HuH-7 (cell line): Measurements from ENCODE around the gene MAP2.

Source experiments
- DNase-seq: peaks from one replicate; pipeline ENCODE4 v3.0.0; 2011; ENCODE audit warnings: low spot score

MAP2 gene

GRCh38 chr2:209719034-209719433, 295.2 kb downstream of the MAP2 start:
- no peak for DNase-seq

- no peak for DNase-seq
Measured at GRCh38 chr2:209721497-209721896, 297.6 kb downstream of the MAP2 start.

GRCh38 chr2:209726311-209726710, 302.5 kb downstream of the MAP2 start:
- no peak for DNase-seq

GRCh38 chr2:209727077-209727476, 303.2 kb downstream of the MAP2 start:
- no peak for DNase-seq

GRCh38 chr2:209734805-209735204, 311.0 kb downstream of the MAP2 start:
- no peak for DNase-seq

GRCh38 chr2:209741953-209742352, 318.1 kb downstream of the MAP2 start:
- no peak for DNase-seq

GRCh38 chr2:209753020-209753419, 329.2 kb downstream of the MAP2 start:
- DNase-seq = no peak

- DNase-seq = no peak
Measured at GRCh38 chr2:209757163-209757562, 333.3 kb downstream of the MAP2 start.

GRCh38 chr2:209761566-209761965, 337.7 kb downstream of the MAP2 start:
- no peak for DNase-seq

- no peak for DNase-seq
Measured at GRCh38 chr2:209762563-209762962, 338.7 kb downstream of the MAP2 start.

- DNase-seq = no peak
Measured at GRCh38 chr2:209763106-209763505, 339.3 kb downstream of the MAP2 start.

- no peak for DNase-seq
Measured at GRCh38 chr2:209766613-209767012, 342.8 kb downstream of the MAP2 start.

- no peak for DNase-seq
Measured at GRCh38 chr2:209767316-209767715, 343.5 kb downstream of the MAP2 start.

- DNase-seq = no peak
Measured at GRCh38 chr2:209768557-209768956, 344.7 kb downstream of the MAP2 start.

- DNase-seq = peak; percentile 70
Measured at GRCh38 chr2:209771474-209772289, 347.8 kb downstream of the MAP2 start, which contains the start of gene UNC80. TSS of gene UNC80 (plus strand) at chr2:209771832. CDS start at chr2:209772073, 241 bp downstream.

- DNase-seq = no peak
Measured at GRCh38 chr2:209772290-209772685, 348.4 kb downstream of the MAP2 start.

- DNase-seq = no peak
Measured at GRCh38 chr2:209773377-209773776, 349.5 kb downstream of the MAP2 start.
